HG03432 (cell line): ENCODE results near the gene NRDC.

ENCODE experiments used
- ATAC-seq: cut with Tn5 transposase; IDR thresholded peaks from one replicate; pipeline ENCODE4 v1.9.1; 2021; ENCODE audit warnings: mild to moderate bottlenecking, moderate library complexity; ENCODE audit not compliant: unreplicated experiment

The NRDC gene, protein sequence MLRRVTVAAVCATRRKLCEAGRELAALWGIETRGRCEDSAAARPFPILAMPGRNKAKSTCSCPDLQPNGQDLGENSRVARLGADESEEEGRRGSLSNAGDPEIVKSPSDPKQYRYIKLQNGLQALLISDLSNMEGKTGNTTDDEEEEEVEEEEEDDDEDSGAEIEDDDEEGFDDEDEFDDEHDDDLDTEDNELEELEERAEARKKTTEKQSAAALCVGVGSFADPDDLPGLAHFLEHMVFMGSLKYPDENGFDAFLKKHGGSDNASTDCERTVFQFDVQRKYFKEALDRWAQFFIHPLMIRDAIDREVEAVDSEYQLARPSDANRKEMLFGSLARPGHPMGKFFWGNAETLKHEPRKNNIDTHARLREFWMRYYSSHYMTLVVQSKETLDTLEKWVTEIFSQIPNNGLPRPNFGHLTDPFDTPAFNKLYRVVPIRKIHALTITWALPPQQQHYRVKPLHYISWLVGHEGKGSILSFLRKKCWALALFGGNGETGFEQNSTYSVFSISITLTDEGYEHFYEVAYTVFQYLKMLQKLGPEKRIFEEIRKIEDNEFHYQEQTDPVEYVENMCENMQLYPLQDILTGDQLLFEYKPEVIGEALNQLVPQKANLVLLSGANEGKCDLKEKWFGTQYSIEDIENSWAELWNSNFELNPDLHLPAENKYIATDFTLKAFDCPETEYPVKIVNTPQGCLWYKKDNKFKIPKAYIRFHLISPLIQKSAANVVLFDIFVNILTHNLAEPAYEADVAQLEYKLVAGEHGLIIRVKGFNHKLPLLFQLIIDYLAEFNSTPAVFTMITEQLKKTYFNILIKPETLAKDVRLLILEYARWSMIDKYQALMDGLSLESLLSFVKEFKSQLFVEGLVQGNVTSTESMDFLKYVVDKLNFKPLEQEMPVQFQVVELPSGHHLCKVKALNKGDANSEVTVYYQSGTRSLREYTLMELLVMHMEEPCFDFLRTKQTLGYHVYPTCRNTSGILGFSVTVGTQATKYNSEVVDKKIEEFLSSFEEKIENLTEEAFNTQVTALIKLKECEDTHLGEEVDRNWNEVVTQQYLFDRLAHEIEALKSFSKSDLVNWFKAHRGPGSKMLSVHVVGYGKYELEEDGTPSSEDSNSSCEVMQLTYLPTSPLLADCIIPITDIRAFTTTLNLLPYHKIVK

DNA sequence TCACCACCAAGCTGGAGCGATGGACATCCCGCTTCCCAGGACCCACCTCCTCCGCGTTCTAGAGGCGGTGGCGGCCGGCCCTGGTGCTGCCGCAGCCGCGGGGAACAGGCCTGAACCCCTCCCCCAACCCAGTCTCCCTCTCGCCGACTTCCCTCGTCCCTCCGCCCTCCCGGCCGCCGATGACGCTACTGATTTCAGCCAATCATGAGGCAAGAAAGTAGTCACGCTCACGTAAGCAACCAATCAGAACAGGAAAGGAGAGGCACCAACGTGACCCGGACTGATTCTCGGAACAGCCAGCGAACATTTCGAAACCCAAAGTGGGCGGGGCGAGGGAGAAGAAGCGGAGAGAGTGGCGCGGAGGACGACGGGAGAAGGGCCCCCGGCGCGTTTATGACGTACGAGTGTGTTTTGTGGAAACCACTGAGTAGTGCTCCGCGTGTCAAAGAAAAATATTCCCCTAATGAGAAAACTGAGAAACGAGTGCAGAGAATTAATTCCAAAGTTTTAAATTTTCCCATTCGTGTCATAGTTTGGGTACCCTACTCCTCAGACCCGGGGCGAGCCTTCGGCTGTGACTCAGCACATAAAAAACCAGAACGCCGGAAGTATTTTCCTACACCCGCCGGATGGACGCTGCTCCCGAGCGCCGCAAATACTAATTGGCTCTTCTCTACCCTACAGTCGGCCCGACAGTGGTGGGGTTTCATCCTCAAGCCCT, at the start of gene NRDC:
Gene NRDC, minus strand, starts transcription at position 112 of the 721 bp plus-strand sequence. CDS start 112 bp downstream, outside the sequence.
- peak; percentile 96 for ATAC-seq

DNA sequence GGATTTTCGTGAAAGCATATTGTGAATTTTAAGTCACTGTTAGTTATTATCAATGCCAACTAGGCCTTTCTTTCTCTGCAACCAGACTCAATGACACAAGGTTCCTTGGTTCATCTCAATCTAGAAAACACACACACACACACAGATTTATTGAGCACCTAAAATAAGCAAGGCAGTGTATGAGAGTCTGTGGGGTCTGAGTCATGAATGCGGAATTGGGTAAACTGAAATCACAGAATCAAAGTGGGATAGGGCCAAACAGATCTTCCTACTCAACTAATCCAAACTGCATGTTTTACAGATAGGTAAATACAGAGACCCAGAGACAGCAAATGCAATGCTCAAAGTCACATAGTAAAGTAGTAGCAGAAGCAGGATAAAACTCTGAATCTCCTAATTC, 48.5 kb upstream of the NRDC start:
- ATAC-seq, result no peak

DNA sequence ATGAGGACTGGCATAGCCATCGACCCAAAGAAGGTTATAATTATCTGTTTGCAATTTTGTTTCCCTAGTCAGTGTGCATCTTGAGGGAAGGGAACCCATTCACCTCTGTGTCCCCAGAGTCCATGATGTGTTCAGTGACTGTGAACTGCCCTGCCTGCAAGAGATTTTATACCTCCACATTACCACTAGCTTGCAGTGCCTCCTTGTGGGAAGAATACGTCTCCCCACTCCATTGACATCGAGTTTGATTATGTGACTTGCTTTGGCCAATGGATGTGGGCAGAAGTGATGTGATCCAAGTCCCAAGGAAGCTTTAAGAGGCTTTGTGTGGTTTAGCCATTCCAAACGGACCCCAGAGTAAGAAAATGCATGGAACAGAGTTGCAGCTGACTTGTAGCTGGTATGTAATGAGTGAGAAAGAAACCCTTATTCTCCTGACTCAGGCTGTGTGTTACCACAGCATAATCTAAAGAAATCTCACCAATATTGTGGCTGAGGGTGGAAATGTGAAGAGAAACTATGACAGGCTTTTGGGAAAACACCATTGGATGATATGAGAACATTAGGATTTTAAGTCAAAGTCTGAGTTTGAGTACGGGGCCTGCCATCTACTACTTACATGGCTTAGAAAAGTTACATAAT, 47.8 kb upstream of the NRDC start:
- no peak for ATAC-seq

DNA sequence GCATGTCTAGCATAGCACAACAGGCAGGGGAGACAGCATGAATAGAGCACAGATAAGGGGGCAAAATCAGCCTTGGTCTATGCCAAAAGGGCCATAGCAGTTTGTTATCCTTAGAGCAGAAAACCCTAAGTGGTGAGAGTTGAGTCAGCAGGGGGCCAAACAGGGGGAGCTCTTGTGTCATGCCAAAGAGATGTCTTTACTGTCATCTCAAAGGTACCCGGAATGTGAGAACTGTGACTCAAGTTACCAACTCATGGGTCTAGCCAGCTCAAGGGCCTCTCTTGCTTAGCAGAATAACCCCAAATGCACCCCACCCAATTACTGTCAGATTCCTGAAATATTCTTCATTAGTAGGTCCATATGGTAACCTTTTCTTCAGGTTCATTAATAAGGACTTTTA, 45.9 kb upstream of the NRDC start:
- no peak for ATAC-seq

DNA sequence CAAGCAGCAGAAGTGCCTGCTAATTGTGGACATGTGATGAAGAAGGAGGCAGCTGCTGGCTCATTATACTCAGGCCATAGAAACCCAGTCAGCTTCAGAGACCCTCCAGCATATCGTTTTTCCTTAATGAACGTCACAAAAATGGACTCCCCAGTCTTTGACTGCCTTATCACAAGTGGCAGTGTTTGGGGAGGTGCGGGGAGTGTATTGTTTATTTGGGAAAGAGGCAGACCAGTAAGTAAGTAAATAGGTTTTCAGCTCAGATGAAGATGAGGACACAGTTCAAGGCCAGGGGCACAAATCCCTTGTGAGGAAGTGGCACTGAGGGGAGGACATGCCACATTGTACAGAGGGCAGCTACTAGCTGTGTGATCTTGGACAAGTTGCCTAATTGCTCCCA, 43.5 kb upstream of the NRDC start:
- ATAC-seq, result no peak

DNA sequence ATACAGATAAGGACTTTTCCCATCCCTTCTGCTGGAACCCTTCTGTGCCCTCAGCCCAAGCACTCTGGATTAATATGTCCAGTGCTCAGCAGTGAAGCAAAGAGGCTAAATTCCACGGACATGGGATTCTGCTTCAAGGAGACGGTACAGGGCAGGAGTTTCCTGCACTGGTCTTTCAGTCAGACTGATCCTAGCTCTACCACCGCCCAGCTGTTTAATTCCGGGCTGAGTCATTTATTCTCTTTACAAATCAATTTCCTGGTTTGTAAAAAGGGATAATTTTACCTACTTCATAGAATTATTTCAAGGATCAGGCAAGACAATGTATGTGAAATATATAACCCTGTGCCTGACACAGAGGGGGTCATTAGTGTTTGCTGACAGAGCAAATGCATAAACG, 41.6 kb upstream of the NRDC start:
- ATAC-seq, result no peak

DNA sequence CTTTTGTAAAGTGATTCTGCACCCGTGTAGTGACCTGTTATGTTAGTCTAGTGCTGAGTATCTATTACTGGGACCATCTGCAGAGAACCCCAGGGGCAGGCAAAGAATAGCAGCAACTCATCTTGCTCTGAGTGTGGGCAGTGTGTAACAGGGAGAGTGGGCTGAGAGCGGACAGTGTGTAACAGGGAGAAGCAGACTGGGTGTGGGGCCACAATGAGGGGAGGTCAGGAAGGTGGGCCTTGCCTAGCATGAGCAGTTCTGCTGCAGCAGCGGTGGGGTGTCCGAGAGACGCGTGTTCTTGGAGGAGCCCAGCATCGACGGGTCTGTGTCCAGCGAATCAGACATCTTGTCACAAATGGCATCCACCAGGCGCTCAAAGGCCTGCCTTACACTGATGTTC, 41.2 kb upstream of the NRDC start:
- no peak for ATAC-seq

DNA sequence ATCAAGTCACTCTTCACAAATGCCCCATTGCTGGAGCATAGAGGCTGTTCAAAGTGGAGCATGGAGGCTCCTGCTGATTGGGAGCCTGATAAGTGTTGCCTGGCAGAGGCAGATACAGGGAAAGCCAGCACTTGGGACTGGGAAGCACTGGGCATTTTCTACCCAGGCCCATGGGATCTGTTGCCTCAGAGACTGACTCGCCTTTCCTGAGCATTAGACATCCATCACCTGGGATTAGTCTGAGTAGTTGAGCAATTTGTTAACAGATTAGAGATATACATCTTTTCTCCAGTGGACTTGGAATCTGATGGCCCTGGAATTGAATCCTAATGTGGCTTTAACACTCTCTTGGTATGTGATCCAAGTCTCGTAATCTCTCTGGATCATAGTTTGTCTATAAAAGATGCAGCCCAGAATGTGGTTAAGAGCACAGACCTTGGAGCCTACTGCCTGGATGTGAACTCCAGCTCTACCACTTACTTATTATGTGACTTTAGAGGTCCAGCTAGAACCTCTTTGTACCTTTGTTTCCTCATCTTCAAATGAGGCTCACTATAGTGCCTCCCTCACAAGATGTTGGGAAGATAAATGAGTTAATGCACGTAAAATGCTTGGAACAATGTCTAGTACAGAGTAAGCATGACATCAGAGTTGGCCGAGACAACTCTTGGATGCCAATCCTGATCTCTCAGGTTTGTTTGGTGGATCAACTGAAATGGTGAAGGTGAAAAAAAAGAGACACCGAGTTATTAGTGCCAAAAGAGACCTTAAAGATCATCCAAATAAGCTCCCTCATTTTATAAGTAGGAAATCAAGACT, 38.3 kb upstream of the NRDC start:
- no peak for ATAC-seq

DNA sequence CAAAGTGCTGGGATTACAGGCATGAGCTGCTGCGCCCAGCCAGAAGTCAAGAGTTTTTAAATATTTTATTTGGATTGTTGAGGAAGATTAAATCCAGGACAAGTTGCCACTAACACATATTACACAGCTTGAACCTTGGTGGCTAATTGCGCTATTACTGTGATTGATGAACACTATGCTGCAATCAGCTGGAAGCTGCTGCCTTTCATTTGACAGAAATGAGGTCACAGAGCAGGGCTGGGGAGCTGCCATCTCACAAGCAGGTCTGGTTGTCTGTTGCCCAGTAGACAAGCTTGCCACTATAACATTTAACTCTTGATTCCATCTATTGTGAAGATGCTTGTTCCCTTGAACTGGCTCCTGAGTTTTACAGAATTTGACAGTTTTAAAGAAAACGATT, 37.4 kb upstream of the NRDC start:
- ATAC-seq, result no peak

DNA sequence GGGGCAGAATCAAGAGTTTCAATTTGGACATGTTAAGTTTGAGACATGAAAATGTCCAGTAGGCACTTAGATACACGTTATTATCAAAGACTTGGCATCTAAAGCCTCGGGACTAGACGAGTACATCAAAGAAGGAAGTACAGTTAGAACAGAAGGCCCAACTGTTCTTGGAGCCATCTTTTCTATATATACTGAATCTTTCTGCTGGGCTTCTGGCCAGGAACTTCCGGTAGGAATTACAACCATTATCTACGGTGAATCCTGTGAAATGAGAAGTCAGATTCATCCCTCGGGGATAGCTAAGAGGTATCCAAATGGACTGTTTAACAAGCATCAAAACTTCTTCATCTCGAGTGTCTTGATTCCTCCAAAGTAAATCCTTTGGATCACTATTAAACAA, 34.4 kb upstream of the NRDC start:
- ATAC-seq, result no peak

DNA sequence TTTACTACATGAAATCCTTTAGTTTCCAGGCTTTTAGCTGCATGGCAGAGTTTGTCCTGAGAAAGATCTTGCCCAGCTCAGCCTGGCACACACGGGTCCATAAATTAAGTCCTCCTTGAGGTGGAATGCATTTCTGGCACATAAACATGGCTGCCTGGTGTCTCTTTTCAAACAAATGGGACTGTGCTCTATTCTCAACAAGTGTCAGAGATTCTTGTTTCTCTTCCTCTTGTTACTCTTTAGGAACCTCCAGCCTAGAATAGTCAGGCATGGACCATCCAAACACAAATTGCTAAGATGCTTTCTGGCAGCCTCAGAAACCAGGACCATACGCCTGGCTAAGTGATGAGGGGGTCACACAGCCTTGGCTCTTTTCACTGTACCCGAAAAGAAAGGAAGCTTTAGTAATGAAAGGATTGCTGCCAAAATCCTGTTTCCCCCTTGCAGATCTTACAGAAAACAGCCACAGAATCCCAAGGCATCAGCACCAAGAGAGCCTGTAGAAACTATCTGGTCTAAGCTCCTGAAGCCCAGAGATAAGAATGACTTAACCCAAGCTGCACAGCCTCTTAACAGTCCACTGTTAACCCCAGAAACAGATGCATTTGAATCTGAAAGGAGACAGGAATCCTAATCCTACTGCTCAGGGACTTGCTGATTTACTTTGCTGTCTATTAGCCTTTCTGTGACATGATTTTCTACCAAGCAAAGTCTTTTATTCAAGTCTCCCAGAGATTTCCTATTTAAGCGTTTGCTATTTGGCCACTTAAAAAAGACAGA, 31.9 kb upstream of the NRDC start:
- no peak for ATAC-seq

DNA sequence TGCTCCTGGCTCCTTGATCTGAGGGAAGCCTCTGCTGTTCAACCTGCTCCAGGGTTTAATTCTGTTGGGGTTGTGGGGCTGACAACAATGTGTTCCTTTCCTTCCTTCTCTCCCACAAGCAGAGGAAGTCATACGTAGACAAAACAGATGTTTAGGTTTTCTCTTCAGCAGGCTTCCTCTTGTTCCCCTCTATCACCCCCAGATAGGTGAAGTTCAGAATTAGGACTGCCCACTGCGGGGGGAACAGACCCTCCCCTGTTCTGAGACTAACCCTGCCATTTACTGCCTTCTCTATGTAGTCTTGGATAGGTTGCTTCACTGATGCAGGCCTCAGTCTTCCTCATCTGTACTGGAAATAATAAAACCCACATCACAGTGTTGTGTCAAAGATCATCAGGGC, 30.0 kb upstream of the NRDC start:
- no peak for ATAC-seq

DNA sequence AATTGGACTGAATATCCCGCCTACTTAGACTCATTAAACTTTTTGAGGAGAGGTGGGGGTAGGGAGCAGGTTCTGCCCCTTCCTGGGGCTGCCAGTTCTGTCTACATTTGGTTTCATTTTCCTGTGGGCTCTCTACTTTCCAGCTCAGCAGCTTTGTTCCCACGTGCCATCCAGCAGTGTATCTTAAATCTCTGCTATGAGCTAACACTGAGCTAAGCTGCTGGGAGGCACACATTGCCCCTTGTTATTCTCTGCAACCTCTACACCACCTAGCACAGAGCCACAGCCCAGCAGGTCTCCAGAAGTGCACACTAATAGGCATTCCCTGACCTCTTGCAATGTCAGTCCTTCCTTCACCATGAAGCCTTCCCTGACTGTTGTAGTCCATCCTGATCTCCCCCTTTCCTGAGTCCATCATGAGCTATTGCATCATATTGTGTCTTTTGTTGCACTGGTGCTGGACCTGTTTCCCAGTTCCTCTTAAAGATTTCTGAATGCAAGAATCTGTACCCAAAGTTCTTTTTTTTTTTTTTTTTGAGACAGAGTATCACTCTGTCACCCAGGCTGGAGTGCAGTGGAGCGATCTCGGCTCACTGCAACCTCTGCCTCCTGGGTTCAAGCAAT, 28.7 kb upstream of the NRDC start:
- no peak for ATAC-seq

DNA sequence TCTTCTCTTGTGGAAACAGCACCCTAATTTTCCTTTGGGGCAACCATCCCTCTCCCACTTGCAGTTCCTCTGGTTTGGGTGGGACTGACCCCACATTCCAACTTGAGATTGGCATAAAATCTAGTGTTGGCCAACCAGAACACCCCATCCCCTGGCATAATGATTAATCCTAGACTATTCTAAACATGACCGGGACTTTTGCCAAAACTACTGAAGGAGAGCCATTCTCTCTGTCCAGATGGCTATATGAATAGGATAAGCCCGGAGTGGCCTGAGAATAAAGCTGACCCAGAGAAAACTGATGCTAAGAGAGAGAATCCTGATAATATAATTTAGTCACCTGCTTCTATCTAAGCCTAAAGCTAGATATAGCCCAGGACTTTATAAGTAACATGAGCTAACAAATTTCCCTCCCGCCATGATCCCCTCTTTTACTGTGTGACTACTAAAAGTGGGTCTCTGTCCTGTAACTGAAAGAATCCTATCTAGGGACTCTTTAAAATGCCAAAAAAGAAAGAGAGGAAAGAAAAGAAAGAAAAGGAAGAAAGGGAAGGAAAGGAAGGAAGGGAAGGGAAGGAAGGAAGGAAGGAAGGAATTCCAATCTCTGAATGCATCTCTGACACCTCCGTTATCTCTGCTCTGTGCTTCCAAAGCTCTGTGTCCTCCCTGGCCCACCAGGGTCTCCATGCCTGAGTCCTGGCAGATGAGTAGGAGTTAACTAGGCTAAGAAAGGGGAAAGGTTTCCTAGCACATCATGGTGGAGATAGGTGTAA, 28.0 kb upstream of the NRDC start:
- no peak for ATAC-seq

DNA sequence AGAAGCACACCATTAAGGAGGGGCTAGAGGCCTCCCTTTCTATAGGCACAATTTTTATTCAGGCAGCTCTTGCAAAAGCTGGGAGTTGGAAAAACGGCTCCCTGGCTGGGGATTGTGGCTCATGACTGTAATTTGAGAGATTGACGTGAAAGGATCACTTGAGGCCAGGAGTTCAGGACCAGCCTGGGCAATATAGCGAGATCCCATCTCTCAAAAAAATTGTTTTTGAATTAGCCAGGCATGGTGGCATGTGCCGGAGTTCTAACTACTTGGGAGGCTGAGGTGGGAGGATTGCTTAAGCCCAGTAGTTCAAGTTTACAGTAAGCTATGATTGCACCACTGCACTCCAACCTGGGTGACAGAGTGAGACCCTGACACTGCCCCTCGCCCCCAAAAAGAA, 23.9 kb upstream of the NRDC start:
- ATAC-seq, result no peak

DNA sequence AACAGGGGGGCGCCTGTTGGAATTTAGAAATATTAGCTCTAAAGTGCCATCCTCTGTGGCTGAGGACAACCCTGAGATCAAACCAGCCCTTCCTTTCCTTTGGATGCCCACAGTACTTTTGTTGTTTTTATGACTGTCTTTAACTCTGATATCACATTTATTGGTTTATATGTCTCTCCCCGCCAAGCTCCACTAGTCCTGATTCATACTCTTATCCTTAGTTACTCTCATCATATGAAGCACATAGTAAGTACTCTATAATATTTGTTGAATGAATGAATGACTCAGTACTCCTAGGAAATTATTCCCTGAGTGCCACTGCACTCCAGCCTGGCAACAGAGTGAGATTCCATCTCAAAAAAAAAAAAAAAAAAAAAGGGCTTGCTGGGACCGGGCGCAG, 22.6 kb upstream of the NRDC start:
- no peak for ATAC-seq

DNA sequence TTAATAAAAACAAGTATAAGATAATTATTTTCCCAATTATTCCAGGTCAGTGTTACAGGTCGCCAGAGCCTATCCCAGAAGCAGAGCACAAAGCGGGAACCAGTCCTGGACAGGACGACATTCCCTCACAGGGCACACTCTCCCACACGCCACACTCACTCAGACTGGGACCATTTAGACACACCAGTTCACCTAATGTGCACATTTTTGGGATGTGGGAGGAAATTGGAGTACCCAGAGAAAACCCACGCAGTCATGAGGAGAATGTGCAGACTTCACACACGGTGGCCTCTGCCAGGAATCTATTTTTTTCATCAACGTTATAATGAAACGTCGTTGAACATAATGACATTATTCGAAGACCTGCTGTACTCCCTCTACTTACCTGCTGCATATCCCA, 20.5 kb upstream of the NRDC start:
- ATAC-seq, result no peak
